HG02642 (cell line): ENCODE measurements around the gene SMARCD1.

Experiments used
- ATAC-seq: cut with Tn5 transposase; IDR thresholded peaks from one replicate; pipeline ENCODE4 v1.9.1; 2021; ENCODE audit warnings: mild to moderate bottlenecking; ENCODE audit not compliant: unreplicated experiment, poor library complexity

The SMARCD1 gene

GRCh38 chr12:50056639-50056976 is 28.5 kb upstream of the SMARCD1 start:
- ATAC-seq = no peak

GRCh38 chr12:50057000-50057841 is 27.9 kb upstream of the SMARCD1 start, which contains the start of gene ASIC1:
TSS of gene ASIC1 (plus strand) at chr12:50057596. CDS start at chr12:50058767, 1,171 bp downstream.
- no peak for ATAC-seq

- ATAC-seq = no peak
Measured at GRCh38 chr12:50057896-50058670, 27.1 kb upstream of the SMARCD1 start.

- ATAC-seq = no peak
Measured at GRCh38 chr12:50058743-50059312, 26.3 kb upstream of the SMARCD1 start.

GRCh38 chr12:50059440-50060119 is 25.6 kb upstream of the SMARCD1 start:
- no peak for ATAC-seq

- ATAC-seq = no peak
Measured at GRCh38 chr12:50060120-50060468, 25.0 kb upstream of the SMARCD1 start.

- ATAC-seq = no peak
Measured at GRCh38 chr12:50061171-50061570, 24.0 kb upstream of the SMARCD1 start.

GRCh38 chr12:50061946-50062686 is 23.0 kb upstream of the SMARCD1 start:
- ATAC-seq = no peak

- ATAC-seq = no peak
Measured at GRCh38 chr12:50062728-50063460, 22.2 kb upstream of the SMARCD1 start.

- ATAC-seq = no peak
Measured at GRCh38 chr12:50065726-50066310, 19.3 kb upstream of the SMARCD1 start.

- no peak for ATAC-seq
Measured at GRCh38 chr12:50066402-50066801, 18.7 kb upstream of the SMARCD1 start.

- no peak for ATAC-seq
Measured at GRCh38 chr12:50069069-50069468, 16.1 kb upstream of the SMARCD1 start.

- ATAC-seq = no peak
Measured at GRCh38 chr12:50069539-50069938, 15.6 kb upstream of the SMARCD1 start.

- ATAC-seq = no peak
Measured at GRCh38 chr12:50070314-50071060, 14.7 kb upstream of the SMARCD1 start.

GRCh38 chr12:50072198-50072907 is 12.8 kb upstream of the SMARCD1 start:
- ATAC-seq = no peak

GRCh38 chr12:50073206-50073605 is 11.9 kb upstream of the SMARCD1 start:
- no peak for ATAC-seq

GRCh38 chr12:50073712-50074111 is 11.4 kb upstream of the SMARCD1 start:
- no peak for ATAC-seq
